K562 (cell line): ENCODE results near the gene DNAH10. TPM values are rescaled to one million over a fixed set of nuclear protein-coding genes. Genes with fewer than 3 reads are reported as not detected.

Source experiments
- ATAC-seq: fragments of 200-7000 bp; cut with Tn5 transposase; 3 replicates; pipeline ENCODE4 v1.9.1; 2020; ENCODE audit warnings: moderate library complexity
- BruUV-seq: library from RNA; stranded (reverse); fragments of 400-500 nt; replicated peaks from 2 replicates; lab custom pipeline; 2021; lab: Mats Ljungman, UMichigan
- CTCF ChIA-PET: fragments of 300-600 bp; formaldehyde crosslinking; extraction: SDS; loops from one replicate; lab custom pipeline; 2021; ENCODE audit warnings: low intra/inter-chr PET ratio; lab: Yijun Ruan, JAX
- POLR2A ChIA-PET: fragments of 300-600, 350-650 bp; sonication (Branson Sonifier 250); formaldehyde crosslinking; extraction: SDS; loops from one replicate; lab custom pipeline; 2021; ENCODE audit warnings: antibody characterized with exemption, inconsistent platforms; lab: Yijun Ruan, JAX
- DNase-seq, 4 experiments: peaks; one replicate each; pipeline versions ENCODE4 v3.0.0 to v3.0.0-alpha.2; 2011 to 2018; ENCODE audit warnings: low spot score in 3 of 4, mixed read lengths in 3 of 4; ENCODE audit errors: extremely low read depth in 1 of 4
- FAIRE-seq: peaks from 2 replicates; lab custom pipeline; 2011; peaks lifted over from hg19 to GRCh38; lab: Jason Lieb, UNC
- H2AFZ ChIP-seq: 2 replicates; pipeline ENCODE4 v1.6.0; 2011; ENCODE audit warnings: low read depth, low read length, control low read depth, inconsistent platforms
- H3K27ac ChIP-seq: fragments of 200-600 bp; 3 replicates; pipeline ENCODE4 v1.8.0; 2011; ENCODE audit warnings: low read depth, mild to moderate bottlenecking, control low read depth, inconsistent platforms, low read length, moderate library complexity, mixed read lengths; ENCODE audit errors: extremely low read depth
- H3K27me3 ChIP-seq, 2 experiments: fragments of 300-600 bp in 1 of 2; 2 replicates in 1 of 2; 3 replicates in 1 of 2; pipeline versions ENCODE4 v1.6.0 to v1.8.0; 2011; ENCODE audit warnings: inconsistent platforms in 2 of 2, low read length in 2 of 2, mild to moderate bottlenecking in 1 of 2, mixed read lengths in 1 of 2, moderate library complexity in 1 of 2; ENCODE audit not compliant: control insufficient read depth in 2 of 2, insufficient read depth in 2 of 2
- H3K36me3 ChIP-seq: fragments of 300-600 bp; 3 replicates; pipeline ENCODE4 v1.8.0; 2011; ENCODE audit warnings: mild to moderate bottlenecking, low read length, inconsistent platforms; ENCODE audit not compliant: control insufficient read depth, insufficient read depth
- H3K4me1 ChIP-seq, 2 experiments: fragments of 200-600 bp in 1 of 2; replicated peaks in 1 of 2; 2 replicates in 1 of 2; 3 replicates in 1 of 2; pipeline versions ENCODE4 v1.5.1 to v1.8.0; 2011; ENCODE audit warnings: inconsistent platforms in 2 of 2, low read length in 2 of 2, mild to moderate bottlenecking in 1 of 2, mixed read lengths in 1 of 2, moderate library complexity in 1 of 2; ENCODE audit not compliant: control insufficient read depth in 2 of 2, insufficient read depth in 2 of 2
- H3K4me2 ChIP-seq: 2 replicates; pipeline ENCODE4 v1.6.1; 2011; ENCODE audit warnings: low read length, control low read depth, inconsistent platforms, mixed read lengths; ENCODE audit not compliant: insufficient read depth
- H3K4me3 ChIP-seq: fragments of 200-600 bp; sonication (generic), shearing (Covaris generic); 2 replicates; pipeline ENCODE4 v1.5.1; 2016; ENCODE audit warnings: control low read depth, inconsistent platforms
- H3K79me2 ChIP-seq: fragments of 200-600 bp; 3 replicates; pipeline ENCODE4 v1.8.0; 2011; ENCODE audit warnings: low read length, inconsistent platforms; ENCODE audit not compliant: control insufficient read depth, insufficient read depth
- H3K9ac ChIP-seq, 2 experiments: 2 replicates each; pipeline versions ENCODE4 v1.6.0 to v1.6.1; 2011; ENCODE audit warnings: low read depth in 2 of 2, low read length in 2 of 2, control low read depth in 1 of 2, inconsistent platforms in 1 of 2, mild to moderate bottlenecking in 1 of 2, mixed read lengths in 1 of 2; ENCODE audit not compliant: insufficient read depth in 1 of 2
- H3K9me1 ChIP-seq: one replicate; pipeline ENCODE4 v1.6.0; 2011; ENCODE audit warnings: inconsistent platforms, mild to moderate bottlenecking, low read length, moderate library complexity; ENCODE audit not compliant: control insufficient read depth, insufficient read depth
- H3K9me3 ChIP-seq: replicated peaks from 2 replicates; pipeline ENCODE4 v1.5.1; 2011; ENCODE audit warnings: low read depth, low read length, inconsistent platforms; ENCODE audit not compliant: control insufficient read depth, insufficient read depth
- H4K20me1 ChIP-seq: replicated peaks from 2 replicates; pipeline ENCODE4 v1.6.1; 2011; ENCODE audit warnings: low read length, inconsistent platforms, mixed read lengths; ENCODE audit not compliant: control insufficient read depth, insufficient read depth
- CEBPB ChIP-seq: fragments of 450-650 bp; IDR thresholded peaks from 2 replicates; pipeline ENCODE4 v1.6.1; 2016; ENCODE audit warnings: missing genetic modification characterization, missing compliant biosample characterization
- CEBPG ChIP-seq, 3 experiments: fragments of 200-800 bp in 1 of 3; sonication (Bioruptor generic) in 1 of 3; sonication (generic) in 1 of 3; formaldehyde crosslinking in 1 of 3; IDR thresholded peaks in 2 of 3; conservative IDR thresholded peaks in 1 of 3; 2 replicates each; pipeline versions ENCODE4 v1.6.1 to v1.8.0; 2016 to 2022; ENCODE audit warnings: missing compliant biosample characterization in 2 of 3, missing genetic modification characterization in 2 of 3, mild to moderate bottlenecking in 1 of 3, missing genetic modification reagents in 1 of 3
- PHB ChIP-seq: fragments of 250-450 bp; sonication (Bioruptor Pico); IDR thresholded peaks from 2 replicates; pipeline ENCODE4 v1.5.0; 2021
- ZNF384 ChIP-seq: IDR thresholded peaks from 2 replicates; pipeline ENCODE4 v1.6.1; 2012; ENCODE audit warnings: low read depth, low read length, improper control_type of control experiment
- WGBS: fragments of 100-300 bp; shearing (Covaris generic); methylation state at CpG from one replicate; pipeline ENCODE4 v1.1.6; 2016; ENCODE audit warnings: low coverage, mixed read lengths; ENCODE audit not compliant: insufficient coverage; ENCODE audit errors: missing lambda C conversion rate; 5-methylcytosine and 5-hydroxymethylcytosine counted together
- in situ Hi-C: fragments of 300-500 bp; cut with MboI; formaldehyde crosslinking; loops from 4 replicates; pipeline ENCODE4 v1.15.0; 2018; ENCODE audit warnings: inconsistent platforms, mixed read lengths
- intact Hi-C: fragments of 100-400 bp; cut with micrococcal nuclease; formaldehyde crosslinking; loops from 2 replicates; pipeline ENCODE4 v1.14.2; 2022
- polyA plus RNA-seq, 8 experiments: library from polyadenylated mRNA; depleted of rRNA in 4 of 8; stranded (reverse) in 5 of 8; unstranded in 3 of 8; fragments of >200 nt; fragmentation: Nextera tagmentation in 2 of 8; fragmentation: Illumina TruSeq in 1 of 8; extraction: Ambion mirVana in 2 of 8; extraction: Trizol in 1 of 8; gene quantifications; 2 replicates each; pipeline versions ENCODE4 v1.2.1 to v1.2.3, GENCODE V29; 2011 to 2014; ENCODE audit warnings: inconsistent platforms in 1 of 8, missing spikeins in 1 of 8
- total RNA-seq, 7 experiments: library from RNA; depleted of rRNA in 6 of 7; stranded (reverse); fragments of >200 nt in 6 of 7; fragmentation: Illumina TruSeq in 2 of 7; extraction: Trizol in 2 of 7; gene quantifications; 2 replicates each; pipeline versions ENCODE4 v1.2.1 to v1.2.3, GENCODE V29; 2011 to 2021; ENCODE audit warnings: low replicate concordance in 1 of 7
- TF ChIP-seq, protein P1 (sequence below): fragments of 450-650 bp; IDR thresholded peaks from 2 replicates; pipeline ENCODE4 v1.6.1; 2017; ENCODE audit warnings: antibody characterized with exemption, mild to moderate bottlenecking

DNAH10 gene
- total and polyA plus RNA-seq, 9 of the 15 experiments (the other 6 are each of a cell fraction or from before 2014, with no cell fraction given): 0.01 to 0.06 (median 0.04) TPM; not detected in 1

DNA sequence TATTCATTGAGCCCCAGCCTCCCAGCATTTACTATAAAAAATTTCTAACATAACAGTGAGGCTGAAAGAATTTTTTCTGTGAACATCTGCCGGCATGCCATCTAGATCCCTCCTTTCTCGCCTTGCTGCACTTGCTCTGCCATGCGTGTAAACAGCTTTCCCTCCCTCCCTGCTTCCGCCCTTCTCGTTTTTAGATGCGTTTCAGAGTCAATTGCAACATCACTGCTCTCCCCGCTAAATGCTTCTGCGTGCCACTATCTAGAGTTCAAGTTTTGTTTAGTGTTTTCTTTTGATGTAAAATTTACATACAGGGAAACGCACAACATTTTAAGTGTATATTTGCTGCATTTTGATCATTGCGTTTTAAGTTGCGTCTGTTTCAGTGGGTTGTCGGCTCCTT is 126.9 kb downstream of the DNAH10 start:
- CTCF ChIA-PET: no interaction called here

DNA sequence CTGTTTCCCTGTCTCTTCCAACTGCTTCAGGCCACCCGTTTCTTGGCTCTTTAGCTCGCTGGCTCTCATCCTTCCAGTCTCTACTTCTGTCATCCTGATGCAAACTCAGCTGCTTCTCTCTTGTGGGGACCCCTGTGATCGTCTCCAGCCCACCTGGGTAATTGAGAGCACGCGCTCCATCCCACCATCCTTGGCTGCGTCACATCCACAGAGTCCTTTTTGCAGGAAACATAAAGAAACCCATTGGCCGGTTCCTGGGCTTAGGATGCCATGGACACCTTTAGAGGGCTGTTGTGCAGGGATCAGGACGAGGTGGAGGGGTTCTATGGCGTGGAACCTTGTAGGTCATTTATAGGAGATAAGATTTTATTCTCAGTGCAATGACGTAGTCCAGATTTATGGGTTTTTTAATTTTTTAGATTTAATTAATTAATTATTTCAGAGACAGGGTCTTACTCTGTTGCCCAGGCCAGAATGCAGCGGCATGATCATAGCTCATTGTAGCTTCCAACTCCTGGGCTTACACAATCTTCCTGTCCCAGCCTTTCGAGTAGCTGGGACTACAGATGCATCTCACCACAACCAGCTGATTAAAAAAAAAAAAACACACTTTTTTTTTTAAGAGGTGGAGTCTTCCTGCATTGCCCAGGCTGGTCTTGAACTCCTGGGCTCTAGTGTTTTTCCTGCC is 127.9 kb downstream of the DNAH10 start:
- in situ Hi-C loops (no loop called here), intact Hi-C loops (no loop called here)
- Histone ChIP-seq H3K27ac (no peak overlapping the region), H3K36me3 (no peaks in the 10 kb centered on the region), H4K20me1 (peaks cover 8% of the 10 kb centered on the region), H3K4me1 (peaks cover 0 to 3% of the 10 kb centered on the region in 2 experiments; a peak in 2 of 5 replicates), H3K9me1 (no peaks in the 10 kb centered on the region), H2AFZ (no peak overlapping the region), H3K9ac (no peak overlapping the region), H3K4me2 (no peak overlapping the region)
- BruUV-seq: no TSS peak
- WGBS: 1% methylated on average over 12 of the region's 12 CpGs
- POLR2A ChIA-PET: interaction anchor here (0.7 to 1.2 kb wide), 3 partner anchors 19 to 81 kb away, joined by 3 read pairs; no protein-coding TSS in a partner anchor
- no peak for FAIRE-seq
- 0 out of 2 replicates have a peak, but pooled peaks have one; percentile 24 for TF ChIP-seq ZNF384
- TF ChIP-seq, protein P1, sequence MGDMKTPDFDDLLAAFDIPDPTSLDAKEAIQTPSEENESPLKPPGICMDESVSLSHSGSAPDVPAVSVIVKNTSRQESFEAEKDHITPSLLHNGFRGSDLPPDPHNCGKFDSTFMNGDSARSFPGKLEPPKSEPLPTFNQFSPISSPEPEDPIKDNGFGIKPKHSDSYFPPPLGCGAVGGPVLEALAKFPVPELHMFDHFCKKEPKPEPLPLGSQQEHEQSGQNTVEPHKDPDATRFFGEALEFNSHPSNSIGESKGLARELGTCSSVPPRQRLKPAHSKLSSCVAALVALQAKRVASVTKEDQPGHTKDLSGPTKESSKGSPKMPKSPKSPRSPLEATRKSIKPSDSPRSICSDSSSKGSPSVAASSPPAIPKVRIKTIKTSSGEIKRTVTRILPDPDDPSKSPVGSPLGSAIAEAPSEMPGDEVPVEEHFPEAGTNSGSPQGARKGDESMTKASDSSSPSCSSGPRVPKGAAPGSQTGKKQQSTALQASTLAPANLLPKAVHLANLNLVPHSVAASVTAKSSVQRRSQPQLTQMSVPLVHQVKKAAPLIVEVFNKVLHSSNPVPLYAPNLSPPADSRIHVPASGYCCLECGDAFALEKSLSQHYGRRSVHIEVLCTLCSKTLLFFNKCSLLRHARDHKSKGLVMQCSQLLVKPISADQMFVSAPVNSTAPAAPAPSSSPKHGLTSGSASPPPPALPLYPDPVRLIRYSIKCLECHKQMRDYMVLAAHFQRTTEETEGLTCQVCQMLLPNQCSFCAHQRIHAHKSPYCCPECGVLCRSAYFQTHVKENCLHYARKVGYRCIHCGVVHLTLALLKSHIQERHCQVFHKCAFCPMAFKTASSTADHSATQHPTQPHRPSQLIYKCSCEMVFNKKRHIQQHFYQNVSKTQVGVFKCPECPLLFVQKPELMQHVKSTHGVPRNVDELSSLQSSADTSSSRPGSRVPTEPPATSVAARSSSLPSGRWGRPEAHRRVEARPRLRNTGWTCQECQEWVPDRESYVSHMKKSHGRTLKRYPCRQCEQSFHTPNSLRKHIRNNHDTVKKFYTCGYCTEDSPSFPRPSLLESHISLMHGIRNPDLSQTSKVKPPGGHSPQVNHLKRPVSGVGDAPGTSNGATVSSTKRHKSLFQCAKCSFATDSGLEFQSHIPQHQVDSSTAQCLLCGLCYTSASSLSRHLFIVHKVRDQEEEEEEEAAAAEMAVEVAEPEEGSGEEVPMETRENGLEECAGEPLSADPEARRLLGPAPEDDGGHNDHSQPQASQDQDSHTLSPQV: no peak
- TF ChIP-seq, all 486 proteins: peak for 1
- CTCF ChIA-PET: interaction anchor here (0.7 kb wide), 1 partner anchor 17 kb away, joined by 8 read pairs; no protein-coding TSS in a partner anchor
- H3K27me3 ChIP-seq: peaks cover 59 to 84% of the 10 kb centered on the region in 2 experiments
- H3K79me2 ChIP-seq: no peaks in the 10 kb centered on the region
- H3K9me3 ChIP-seq: no peaks in the 10 kb centered on the region
- no peak overlapping the region for H3K4me3 ChIP-seq
- DNase-seq: no peak
- ATAC-seq: no peak

More for the DNA sequence above, 126.9 kb downstream of the DNAH10 start:
- peaks cover 8% of the 10 kb centered on the region for H4K20me1 ChIP-seq
- peaks cover 0 to 3% of the 10 kb centered on the region in 2 experiments; a peak in 2 of 5 replicates for H3K4me1 ChIP-seq
- H3K9ac ChIP-seq: no peak overlapping the region
- H2AFZ ChIP-seq: no peak overlapping the region
- no peak for FAIRE-seq
- no TSS peak for BruUV-seq
- no peak overlapping the region for H3K27ac ChIP-seq
- no peak overlapping the region for H3K4me2 ChIP-seq
- no peak for DNase-seq
- in situ Hi-C loops (no loop called here), intact Hi-C loops (no loop called here)
- TF ChIP-seq PHB (CRISPR knock-in tag) (no peak), CEBPB (tag) (peak; percentile 59; the same call in 1 of the 2 replicates), CEBPG (CRISPR knock-in tag; IDR thresholded peaks at IDR 0.05) (no peak; the same call in 1 of the 2 replicates), CEBPG (tag; conservative IDR thresholded peaks at IDR 0.05 in 1 of 2, IDR thresholded peaks at IDR 0.05 in 1 of 2) (0 out of 4 replicates have a peak, but pooled peaks of 1 of the 2 experiments have one; percentile 40)
- H3K9me1 ChIP-seq: no peaks in the 10 kb centered on the region
- H3K79me2 ChIP-seq: no peaks in the 10 kb centered on the region
- no peaks in the 10 kb centered on the region for H3K9me3 ChIP-seq
- H3K27me3 ChIP-seq: peaks cover 66 to 85% of the 10 kb centered on the region in 2 experiments
- H3K36me3 ChIP-seq: no peaks in the 10 kb centered on the region
- POLR2A ChIA-PET: no interaction called here
- H3K4me3 ChIP-seq: no peak overlapping the region
- no peak for ATAC-seq
- 6% methylated on average over 12 of the region's 12 CpGs for WGBS
